HEK293T (cell line): ENCODE results near the gene CACTIN.

Experiments used
- BHLHE40 ChIP-seq: fragments of 450-650 bp; IDR thresholded peaks from 2 replicates; pipeline ENCODE4 v1.6.1; 2016; ENCODE audit warnings: mild to moderate bottlenecking, moderate library complexity, borderline replicate concordance
- CTBP1 ChIP-seq: fragments of 450-650 bp; IDR thresholded peaks from 2 replicates; pipeline ENCODE4 v1.6.1; 2016; ENCODE audit warnings: borderline replicate concordance
- ELF4 ChIP-seq: fragments of 450-650 bp; IDR thresholded peaks from 2 replicates; pipeline ENCODE4 v1.6.1; 2017; ENCODE audit warnings: antibody characterized with exemption
- FOXA1 ChIP-seq: fragments of 450-650 bp; IDR thresholded peaks from 2 replicates; pipeline ENCODE4 v1.6.1; 2016; ENCODE audit warnings: mild to moderate bottlenecking
- FOXM1 ChIP-seq: fragments of 450-650 bp; IDR thresholded peaks from 2 replicates; pipeline ENCODE4 v1.6.1; 2017; ENCODE audit warnings: mild to moderate bottlenecking, borderline replicate concordance
- HDGF ChIP-seq: fragments of 450-650 bp; IDR thresholded peaks from 2 replicates; pipeline ENCODE4 v1.6.1; 2017; ENCODE audit warnings: antibody characterized with exemption, borderline replicate concordance
- L3MBTL2 ChIP-seq: fragments of 450-650 bp; conservative IDR thresholded peaks from 2 replicates; pipeline ENCODE4 v1.6.1; 2016; ENCODE audit warnings: mild to moderate bottlenecking
- LEF1 ChIP-seq: fragments of 450-650 bp; IDR thresholded peaks from 2 replicates; pipeline ENCODE4 v1.6.1; 2017; ENCODE audit warnings: mild to moderate bottlenecking, borderline replicate concordance
- SP1 ChIP-seq: fragments of 450-650 bp; IDR thresholded peaks from 2 replicates; pipeline ENCODE4 v1.6.1; 2017
- SUZ12 ChIP-seq: fragments of 450-650 bp; IDR thresholded peaks from 2 replicates; pipeline ENCODE4 v1.6.1; 2016; ENCODE audit warnings: mild to moderate bottlenecking
- TF ChIP-seq, protein P1 (sequence below): fragments of 450-650 bp; IDR thresholded peaks from 2 replicates; pipeline ENCODE4 v1.6.1; 2016

DNA sequence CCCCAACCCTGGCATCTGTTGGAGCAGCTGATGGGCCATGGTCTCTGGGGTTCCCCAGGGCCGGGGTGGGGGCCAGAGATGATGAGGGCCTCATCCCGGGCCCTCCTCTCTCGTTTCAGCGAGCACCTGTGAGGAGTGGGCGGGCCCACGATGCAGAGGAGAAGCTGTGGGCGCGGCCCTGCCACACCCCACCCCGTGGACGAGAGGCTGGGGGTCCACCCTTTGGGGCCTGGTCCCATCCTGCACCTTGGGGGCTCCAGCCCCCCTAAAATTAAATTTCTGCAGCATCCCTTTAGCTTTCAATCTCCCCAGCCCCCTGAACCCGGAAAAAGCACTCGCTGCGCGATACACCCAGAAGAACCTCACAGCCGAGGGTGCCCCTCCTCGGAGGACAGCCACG lies 48.2 kb downstream of the CACTIN start:
- TF ChIP-seq L3MBTL2, result no peak
- TF ChIP-seq FOXA1, result no peak
- no peak for TF ChIP-seq SUZ12
- no peak for TF ChIP-seq ELF4
- no peak for TF ChIP-seq SP1
- no peak for TF ChIP-seq HDGF
- no peak for TF ChIP-seq CTBP1
- no peak for TF ChIP-seq BHLHE40
- no peak for TF ChIP-seq LEF1
- TF ChIP-seq FOXM1, result no peak
- TF ChIP-seq, protein P1, sequence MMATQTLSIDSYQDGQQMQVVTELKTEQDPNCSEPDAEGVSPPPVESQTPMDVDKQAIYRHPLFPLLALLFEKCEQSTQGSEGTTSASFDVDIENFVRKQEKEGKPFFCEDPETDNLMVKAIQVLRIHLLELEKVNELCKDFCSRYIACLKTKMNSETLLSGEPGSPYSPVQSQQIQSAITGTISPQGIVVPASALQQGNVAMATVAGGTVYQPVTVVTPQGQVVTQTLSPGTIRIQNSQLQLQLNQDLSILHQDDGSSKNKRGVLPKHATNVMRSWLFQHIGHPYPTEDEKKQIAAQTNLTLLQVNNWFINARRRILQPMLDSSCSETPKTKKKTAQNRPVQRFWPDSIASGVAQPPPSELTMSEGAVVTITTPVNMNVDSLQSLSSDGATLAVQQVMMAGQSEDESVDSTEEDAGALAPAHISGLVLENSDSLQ, result no peak
